Activated CD8-positive, alpha-beta memory T cell treated with anti-CD3 and anti-CD28 coated beads, Interleukin-2, amount 50 U/mL, for 24 hours (primary cell): ENCODE data around the gene ROBO3.

Experiments used
- DNase-seq: peaks from one replicate; pipeline ENCODE4 v3.0.0-alpha.2; 2020; ENCODE audit errors: extremely low read depth

The ROBO3 gene

DNA sequence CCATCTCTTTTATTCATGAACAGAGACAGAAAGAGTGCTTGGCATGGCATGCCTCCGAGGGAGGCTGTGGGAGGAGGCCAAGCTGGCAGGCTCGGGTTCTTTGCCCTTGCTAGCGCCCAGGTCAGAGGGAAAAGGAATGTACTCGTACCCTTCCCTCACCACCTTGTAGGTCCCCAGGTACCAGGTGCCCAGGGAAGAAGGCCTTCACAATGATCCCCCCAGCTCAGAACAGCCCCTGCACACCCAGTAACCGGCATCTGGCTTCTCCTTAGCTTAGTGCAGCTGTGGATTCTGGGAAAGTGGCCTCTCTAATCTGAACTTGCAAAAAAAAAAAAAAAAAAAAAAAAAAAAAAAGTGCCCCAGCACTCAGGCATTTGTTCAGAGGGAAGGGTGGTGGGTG is 55.1 kb downstream of the ROBO3 start:
- DNase-seq: no peak

DNA sequence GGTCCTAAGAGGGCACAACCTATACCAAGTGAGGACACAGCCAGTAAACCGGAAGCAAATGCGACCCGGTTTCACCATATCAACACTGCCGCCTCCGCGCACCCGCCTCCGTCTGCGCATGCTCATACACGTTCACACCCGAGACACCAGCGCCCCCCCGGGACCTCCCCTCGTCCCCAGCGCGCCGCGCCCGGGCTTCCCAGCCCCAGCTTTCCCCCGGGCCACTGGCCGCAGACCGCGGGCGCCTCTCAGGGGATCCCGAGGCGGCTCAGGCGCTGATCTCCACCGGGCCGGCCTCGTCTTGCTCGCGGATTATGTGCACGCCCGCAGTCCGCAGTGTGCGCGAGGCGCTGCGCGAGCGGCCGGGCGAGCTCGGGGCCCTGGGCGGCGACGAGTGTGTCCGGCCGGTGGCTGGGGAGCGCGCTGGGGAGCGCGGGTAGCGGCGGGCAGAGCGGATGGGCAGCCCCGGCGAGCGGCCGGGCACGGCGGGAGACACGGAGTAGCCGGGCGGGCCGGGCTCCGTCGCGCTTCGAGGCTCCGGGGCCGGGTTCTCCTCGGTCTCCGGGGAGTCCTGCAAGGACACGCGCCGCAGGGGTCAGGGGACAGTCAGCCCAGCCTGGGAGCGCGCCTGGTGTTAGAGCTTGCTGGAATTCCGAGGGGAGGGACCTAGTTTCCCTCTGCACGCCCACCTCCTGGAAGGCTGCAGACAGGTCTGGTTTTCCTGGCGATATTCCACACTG is 55.8 kb downstream of the ROBO3 start:
- DNase-seq: peak; percentile 49

DNA sequence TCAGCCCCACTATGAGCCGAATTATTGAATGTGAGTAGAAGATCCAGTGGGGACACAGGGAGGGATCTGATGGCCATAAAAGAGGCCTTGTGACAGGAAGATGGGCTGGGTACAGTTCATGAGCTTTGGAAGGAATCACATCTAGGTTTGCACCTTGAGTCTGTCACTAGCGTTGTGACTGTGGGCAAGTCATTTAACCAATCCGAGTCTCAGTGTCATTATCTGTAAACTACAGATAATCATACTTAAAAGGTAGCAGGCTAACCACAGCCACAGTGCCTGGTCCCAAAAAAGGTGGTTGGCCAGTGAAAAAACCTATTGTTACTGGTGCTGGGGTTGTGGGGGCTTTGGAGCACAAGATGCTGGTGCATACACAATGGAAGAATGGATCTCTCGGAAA is 57.6 kb downstream of the ROBO3 start:
- DNase-seq: no peak

DNA sequence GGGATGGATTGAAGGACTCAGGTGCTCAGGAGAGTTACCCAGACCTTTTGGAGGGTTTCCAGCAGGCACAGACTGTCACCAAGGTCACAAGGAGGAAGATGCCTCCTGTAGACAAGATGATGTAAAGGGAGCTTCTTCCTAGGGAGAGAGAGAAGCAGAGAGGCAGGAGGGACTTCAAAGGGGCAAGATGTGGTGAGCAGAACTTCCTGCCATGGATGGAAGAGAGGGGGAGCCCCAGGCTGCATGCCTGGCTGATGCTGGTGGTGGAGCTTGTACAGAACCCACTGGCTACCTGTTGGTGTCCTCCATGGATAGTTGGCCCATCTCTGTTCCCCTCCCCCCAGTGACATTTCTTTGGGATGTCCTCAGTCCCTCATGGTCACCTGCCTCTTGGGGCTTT is 58.1 kb downstream of the ROBO3 start:
- DNase-seq: no peak

DNA sequence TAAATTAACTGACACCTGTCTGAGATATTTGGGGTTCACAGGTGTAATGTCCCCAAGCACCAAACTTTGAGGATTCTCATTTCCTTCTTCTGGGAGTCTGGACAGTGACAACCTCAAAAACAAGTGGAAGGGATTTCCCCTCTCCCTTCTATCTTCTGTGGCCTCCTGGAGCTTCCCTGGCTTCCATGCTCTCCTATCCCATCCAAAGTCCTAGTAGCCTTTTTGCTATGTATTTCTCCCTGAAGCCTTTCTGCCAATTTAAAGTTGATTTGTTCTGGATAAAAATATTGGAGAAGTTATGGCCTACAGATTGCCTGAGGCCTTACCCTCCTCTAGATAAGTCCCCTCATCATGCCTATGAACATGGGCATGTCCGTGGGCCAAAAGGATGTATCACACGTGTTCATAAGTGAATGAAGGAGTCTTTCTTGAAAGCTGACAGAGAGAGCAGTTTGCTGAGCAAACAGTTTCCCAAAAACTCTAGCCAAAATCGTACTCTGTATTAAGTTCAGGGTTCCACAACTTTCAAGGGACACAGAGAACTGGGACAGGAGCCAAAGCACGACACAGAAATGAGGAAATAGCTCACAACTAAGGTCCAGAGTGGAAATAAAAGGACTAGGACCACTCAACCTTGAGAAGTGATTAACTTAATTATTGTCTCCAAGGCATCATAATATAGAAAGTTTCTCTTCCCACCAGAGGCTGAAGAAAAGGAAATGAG is 63.9 kb downstream of the ROBO3 start:
- DNase-seq: no peak

DNA sequence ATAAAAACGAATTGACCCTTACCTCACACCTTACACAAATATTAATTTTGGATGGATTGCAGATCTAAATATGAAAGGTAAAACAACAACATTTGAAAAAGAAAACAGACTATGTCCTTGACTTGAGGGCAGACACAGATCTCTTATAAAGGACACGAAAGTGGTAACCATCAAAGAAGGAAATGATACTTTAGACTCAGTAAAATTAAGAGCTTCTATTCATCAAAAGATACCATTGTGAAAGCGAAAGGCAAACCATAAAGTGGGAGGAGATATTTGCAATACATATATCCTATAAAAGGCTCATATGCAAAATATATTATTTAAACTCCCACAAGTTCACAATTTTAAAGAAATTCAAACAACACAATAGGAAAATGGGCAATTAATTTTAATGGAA is 65.6 kb downstream of the ROBO3 start:
- DNase-seq: no peak
